HG03060 (cell line): ENCODE measurements around the gene DPYD.

Experiments used
- ATAC-seq: cut with Tn5 transposase; IDR thresholded peaks from one replicate; pipeline ENCODE4 v1.9.1; 2021; ENCODE audit warnings: low read depth, moderate number of reproducible peaks; ENCODE audit not compliant: unreplicated experiment

The DPYD gene

DNA sequence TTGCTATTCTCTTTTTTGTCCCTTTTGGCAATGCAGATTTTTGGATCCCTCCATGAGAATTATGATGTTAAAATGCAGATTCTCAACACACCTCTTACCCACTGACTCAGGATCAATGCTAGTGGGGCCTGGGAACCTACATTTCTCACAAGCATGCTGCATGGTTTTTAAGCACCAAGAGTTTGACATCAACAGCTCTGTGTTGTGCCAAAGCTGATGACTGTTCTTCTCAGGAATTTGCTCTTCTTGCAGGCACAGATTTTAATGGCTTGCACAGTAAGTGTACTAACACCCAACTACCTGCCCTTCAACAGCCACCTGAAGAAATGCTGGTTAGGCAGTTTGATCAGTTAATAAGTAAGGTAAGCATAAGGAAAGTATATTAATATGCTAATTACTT is 730.5 kb downstream of the DPYD start:
- ATAC-seq, result no peak

DNA sequence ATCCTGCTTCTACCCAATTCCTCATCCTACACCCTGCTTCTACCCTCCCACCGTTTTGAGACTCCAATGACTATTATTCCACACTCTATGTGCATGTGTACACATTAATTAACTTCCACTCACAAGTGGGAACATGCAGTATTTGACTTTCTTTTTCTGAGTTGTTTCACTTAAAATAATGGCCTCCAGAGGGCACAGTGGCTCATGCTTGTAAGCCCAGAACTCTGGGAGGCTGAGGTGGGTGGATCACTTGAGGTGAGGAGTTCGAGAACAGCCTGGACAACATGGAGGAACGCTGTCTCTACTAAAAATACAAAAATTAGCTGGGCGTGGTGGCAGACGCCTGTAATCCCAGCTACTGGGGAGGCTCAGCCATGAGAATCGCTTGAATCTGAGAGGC is 734.5 kb downstream of the DPYD start:
- ATAC-seq, result no peak

DNA sequence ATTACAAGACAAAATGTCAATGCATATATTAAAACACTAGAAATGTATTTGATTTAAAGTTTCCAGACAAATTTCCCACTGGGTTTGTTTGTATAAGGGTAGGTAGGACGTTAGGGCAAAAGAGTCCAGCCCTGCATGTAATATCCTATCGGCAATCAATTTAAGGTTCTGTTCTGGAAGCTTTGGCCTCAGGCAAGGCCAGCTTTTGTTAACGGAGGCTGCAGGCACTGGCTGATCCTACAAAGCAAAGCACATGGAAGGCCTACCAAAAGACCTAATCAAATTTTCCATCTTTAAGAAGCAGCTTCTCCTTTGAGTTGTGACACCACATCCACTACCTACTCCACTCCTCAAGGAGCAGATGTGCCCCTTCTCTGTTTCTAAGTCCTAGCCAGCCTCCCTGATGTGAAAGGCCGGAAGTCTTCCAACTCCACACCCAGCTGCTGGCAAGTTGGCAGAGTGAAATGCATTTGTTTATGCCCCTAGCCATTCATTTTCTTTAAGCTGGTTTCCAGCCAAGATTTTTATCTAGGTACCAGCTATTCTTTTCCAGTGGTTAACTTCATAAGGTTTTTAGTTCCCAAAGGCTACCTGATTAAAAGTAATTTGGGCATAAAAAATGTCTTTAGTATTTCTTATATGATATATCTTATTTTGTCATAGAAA is 746.7 kb downstream of the DPYD start:
- ATAC-seq, result no peak

DNA sequence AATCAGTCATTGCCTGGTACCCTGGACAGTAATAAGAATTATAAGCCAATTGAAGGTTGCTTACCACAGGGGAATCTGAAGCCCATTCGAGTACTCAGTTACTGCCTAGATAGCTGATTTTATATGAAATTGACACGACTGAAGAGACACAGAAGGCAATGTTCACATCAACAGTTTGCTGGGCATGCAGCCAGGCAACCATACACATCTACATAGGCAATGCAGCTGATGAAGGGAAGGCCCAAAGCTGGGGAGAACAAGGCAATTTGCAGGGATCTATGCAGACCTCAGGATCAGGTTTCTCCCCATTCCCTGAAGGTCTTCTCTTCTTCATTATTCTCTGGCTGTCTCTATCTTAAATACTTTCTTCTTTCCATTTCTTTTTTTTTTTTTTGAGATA is 750.5 kb downstream of the DPYD start:
- no peak for ATAC-seq

GRCh38 chr1:97168056-97168455 is 752.8 kb downstream of the DPYD start:
- ATAC-seq, result no peak

GRCh38 chr1:97167246-97167645 is 753.6 kb downstream of the DPYD start:
- no peak for ATAC-seq

DNA sequence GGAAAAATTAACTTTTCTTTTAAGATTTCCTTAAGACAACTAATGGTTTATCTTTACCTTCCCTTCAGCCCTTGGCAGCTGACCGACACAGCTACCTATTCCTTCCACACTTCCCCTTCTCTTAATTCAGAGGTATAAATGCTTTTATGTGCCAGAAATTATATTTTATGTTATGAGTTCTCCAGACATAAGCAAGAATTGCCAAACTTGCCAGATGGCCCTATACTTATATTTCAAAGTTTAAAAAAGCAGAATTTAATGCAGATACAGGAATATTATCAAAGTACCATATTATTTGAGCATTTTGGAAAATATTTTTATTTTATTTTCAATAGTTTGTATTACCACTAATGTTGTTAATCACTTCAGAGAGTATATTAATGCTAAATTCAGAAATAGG is 754.2 kb downstream of the DPYD start:
- no peak for ATAC-seq

DNA sequence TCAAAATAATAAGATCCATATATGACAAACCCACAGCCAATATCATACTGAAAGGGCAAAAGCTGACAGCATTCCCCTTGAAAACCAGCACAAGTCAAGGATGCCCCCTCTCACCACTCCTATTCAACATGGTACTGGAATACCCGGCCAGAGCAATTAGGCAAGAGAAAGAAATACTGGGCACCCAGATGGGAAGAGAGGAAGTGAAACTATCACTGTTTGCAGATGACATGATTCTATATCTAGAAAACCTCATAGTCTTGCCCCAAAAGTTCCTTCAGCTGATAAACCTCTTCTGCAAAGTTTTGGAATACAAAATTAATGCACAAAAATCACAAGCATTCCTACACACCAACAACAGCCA is 756.6 kb downstream of the DPYD start:
- ATAC-seq, result no peak

GRCh38 chr1:97163591-97164275 is 757.1 kb downstream of the DPYD start:
- ATAC-seq, result peak; percentile 64

DNA sequence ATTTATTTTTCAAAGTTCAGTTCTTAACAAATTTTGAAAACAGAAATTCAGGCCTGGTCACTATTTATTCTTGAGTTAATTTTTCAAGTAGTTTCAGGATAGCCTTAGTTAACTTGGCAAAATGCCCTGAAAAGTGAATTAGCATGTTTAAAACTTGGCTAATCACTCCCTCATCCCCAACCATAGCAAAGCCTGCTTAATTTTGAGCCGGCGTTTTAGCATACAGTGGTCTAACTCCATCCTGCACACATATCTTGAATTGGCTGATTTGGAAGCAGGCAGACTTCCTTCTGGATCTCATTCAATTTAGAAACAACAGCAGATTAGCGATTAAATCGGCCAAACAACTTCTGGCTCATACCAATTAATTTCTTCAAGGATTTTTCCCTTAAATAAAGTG is 760.0 kb downstream of the DPYD start:
- ATAC-seq, result no peak

GRCh38 chr1:97159342-97159741 is 761.5 kb downstream of the DPYD start:
- peak; percentile 50 for ATAC-seq

- no peak for ATAC-seq
These were observed 762.1 kb downstream of the DPYD start for GRCh38 chr1:97158691-97159096.

DNA sequence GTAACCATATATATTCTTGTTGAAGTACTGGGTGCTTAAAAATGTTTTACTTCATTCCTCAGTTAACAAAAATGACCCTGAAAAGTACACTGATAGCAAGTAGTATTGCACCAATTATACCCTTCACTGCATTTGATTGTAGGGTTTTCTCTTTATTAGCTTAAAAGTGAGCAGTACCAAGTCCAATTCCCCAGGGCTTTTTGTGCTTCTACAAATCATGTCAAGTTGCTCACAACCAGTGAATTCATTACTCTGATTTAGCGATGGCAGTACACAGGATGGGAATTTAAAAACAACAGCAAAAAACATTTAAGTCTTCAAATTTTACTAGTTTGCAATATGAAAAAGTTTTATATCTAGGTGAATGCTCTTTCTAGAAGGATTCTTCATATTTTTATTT is 762.8 kb downstream of the DPYD start:
- ATAC-seq, result no peak

- no peak for ATAC-seq
These were observed 769.2 kb downstream of the DPYD start for GRCh38 chr1:97151651-97152050.

DNA sequence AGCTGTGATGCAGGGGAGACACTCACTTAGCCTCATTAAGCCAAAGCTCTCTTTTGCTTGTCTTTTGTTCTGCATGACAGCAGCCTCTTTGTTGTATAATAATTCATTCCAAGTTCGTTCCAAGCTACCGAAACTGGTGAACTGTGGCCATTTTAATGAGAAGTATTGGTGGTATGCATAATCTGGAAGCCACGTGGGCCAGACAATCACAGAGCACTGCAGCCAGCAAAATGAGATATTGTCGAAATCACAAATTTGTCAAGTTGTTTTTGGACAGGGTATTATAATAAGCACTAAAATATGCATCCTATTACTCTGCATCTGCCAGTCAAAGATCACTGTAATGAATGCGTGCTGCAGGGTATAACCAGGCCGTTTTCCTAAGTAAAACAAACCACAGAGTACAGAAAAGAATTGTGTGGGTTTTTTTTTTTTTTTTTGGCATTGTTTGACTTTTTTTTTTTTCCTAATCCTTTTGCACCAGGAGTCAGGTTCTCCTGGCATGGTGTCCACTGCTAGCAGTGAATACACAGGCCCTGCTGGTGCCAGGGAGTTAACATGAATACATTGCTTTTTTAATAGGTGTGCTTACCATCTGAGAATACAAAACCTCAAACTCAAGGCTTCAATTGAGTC is 775.4 kb downstream of the DPYD start:
- no peak for ATAC-seq

- no peak for ATAC-seq
These were observed 776.3 kb downstream of the DPYD start for GRCh38 chr1:97144527-97144926.

DNA sequence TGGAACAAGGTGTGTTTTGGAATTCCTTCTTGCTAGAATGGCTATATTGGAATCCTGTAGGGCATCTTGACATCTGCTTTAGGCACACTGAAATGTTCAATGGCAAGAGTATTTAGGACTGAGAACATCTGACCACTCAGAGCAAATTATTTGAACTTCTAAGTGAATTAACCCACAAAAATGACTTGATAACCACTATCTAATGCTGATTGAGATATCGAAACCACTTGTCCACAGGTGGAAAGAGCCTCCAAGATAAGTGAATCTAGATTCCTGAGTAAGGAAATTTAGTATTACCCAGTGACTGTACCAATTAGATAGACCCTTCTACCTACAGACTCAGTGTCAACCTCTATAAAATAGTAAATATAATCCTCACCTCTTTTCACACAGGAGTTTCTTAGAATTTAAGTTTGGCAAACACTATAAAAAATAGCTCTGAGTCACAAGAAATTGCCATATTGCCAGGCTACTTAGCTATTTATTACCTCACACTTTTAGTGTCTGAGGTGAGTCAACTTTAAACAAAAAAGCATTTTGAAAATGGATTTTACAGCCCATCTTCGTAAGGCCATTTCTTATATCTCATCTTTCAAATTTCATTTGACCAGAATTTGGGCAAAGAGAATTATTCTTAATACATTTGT is 777.5 kb downstream of the DPYD start:
- ATAC-seq, result no peak

GRCh38 chr1:97140611-97141010 is 780.2 kb downstream of the DPYD start:
- ATAC-seq, result no peak

- ATAC-seq, result no peak
These were observed 781.3 kb downstream of the DPYD start for GRCh38 chr1:97139512-97139911.

DNA sequence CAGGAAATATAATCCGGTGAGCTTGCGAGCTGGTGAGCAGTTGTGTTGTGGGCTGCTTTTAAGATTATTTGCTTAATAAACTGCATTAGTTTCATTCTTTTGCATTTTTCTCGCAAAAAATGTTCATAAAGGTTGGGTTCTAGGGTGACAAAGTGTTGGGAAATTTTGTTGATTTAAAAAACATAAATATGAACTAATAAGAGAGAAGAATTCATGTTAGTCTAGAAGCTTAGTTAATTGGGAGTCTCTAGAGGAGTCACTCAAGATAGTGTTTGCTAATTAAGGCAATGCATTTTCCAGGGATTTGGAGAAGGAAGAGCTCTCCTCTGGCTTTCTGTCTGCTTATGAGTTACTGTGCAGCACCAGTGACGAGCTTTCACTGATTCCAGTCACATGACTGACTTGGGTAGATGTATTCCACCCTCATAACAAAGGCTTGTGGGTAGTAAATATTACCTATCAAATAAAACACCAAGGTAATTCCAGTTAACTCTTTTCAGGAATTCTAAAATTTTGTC is 782.3 kb downstream of the DPYD start:
- no peak for ATAC-seq

DNA sequence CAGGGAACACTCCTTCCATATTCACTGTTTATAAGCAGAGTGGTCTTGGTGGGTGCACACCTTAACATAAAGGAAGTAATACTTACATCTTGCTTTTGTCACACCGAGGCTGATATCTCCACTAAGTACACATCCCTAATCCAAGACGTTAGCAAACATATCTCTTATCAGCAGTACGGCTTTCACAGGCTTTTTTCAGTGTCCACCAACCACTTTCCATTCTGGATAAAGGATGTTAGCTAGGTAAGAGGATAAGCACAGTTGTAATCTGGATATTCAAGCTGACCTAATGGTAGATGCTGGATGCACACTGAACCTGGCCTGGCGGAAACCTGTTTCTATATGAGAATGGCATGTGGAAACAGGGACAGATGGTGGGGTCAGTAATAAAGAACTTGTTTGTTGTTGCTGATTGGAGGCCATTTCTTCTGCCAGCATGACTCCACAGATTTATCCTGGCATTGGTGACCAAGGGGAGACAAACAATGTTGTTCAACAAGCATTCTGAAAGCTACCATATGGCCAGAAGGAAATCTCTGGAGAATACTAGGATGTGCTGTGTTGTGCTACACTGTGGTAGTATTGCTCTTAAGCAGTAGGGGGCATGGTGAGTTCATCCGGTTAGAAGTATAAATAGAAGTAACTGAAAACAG is 782.8 kb downstream of the DPYD start:
- ATAC-seq, result peak; percentile 99
